GM19099 (cell line): Measurements from ENCODE around the gene CTNNA3.

Experiments used
- POLR2A ChIP-seq: IDR thresholded peaks from 3 replicates; pipeline ENCODE4 v1.6.1; 2011; ENCODE audit warnings: low read depth; ENCODE audit not compliant: insufficient read length; ENCODE audit errors: extremely low read depth

Gene CTNNA3

GRCh38 chr10:66843396-66843795, 852.6 kb downstream of the CTNNA3 start:
- no peak for TF ChIP-seq POLR2A

GRCh38 chr10:66842867-66843266, 853.1 kb downstream of the CTNNA3 start:
- no peak for TF ChIP-seq POLR2A

GRCh38 chr10:66842371-66842770, 853.6 kb downstream of the CTNNA3 start:
- no peak for TF ChIP-seq POLR2A

DNA sequence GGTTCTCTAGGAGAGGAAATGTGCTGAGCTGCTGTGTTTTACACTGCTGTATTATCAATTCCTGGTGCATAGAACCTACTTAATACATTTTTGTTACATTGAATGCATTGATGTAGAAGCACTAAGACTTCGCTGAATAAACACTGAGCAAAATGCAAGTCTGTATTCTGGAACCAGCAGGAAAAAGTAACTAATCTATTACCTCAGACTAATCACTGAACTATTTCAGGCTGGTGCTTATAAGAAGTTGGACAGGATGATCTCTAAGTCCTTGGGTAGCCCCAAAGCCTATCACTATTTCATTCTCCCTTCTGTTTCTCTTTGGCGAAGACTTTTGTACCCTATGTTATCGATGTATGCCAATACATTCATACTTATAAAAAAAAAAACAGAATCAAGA, 857.3 kb downstream of the CTNNA3 start:
- TF ChIP-seq POLR2A, result no peak

GRCh38 chr10:66837990-66838389, 858.0 kb downstream of the CTNNA3 start:
- no peak for TF ChIP-seq POLR2A

DNA sequence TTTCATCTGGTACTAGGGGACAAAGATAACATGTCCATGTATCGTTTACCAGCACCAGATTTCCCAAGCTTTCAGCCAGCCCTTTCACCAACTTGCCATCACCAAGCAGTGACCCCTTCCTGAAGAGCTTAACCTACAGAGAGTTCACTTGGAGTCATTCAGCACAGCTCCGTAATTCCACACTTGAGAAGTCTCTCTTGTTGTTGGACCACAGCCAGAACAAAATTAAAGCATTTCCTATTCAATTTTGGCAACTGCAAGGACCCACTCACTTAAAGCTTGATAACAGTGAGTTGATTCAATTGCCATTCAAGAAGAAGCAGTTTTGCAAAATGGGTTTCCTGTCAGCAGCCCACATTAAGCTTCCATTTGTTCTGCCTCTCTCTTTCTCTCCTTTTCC, 858.7 kb downstream of the CTNNA3 start:
- TF ChIP-seq POLR2A, result no peak

DNA sequence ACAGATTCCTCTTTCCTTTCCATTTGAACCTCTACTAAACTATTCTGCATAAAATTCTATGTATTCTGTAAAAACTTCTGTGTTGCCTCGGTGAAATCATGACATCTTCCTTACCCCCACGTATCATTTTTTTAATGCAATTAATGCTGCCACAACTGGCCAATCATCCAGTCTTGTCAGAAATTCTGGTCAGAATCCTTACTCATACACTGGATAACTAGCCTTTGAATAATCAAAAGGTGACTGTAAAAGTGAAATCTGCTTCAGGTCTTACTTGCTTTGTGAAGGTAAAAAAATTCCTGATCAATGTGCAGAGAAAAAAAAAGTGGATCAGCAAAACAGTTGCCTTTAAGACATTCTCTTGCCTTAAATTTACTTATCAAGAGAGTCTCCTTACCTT, 859.2 kb downstream of the CTNNA3 start:
- TF ChIP-seq POLR2A, result no peak

DNA sequence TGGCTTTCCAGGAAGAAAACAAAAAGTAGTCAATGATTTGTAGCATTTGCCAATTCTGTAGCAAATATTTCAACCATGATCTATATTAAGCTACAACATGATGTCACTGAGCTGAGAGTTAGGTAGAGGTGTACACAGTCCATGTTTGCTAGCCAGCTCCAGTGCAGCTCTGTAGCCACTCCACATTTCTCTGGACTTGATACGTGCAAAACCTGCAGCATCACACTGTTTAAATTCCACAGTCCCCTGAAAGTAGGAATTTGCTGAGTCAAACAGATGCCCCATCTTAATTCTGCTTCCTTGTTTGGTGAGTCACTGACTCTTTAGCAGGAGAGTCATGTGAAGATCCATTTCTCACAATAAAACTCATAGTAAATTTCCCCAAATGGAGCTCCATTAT, 859.9 kb downstream of the CTNNA3 start:
- no peak for TF ChIP-seq POLR2A

GRCh38 chr10:66835400-66835799, 860.6 kb downstream of the CTNNA3 start:
- no peak for TF ChIP-seq POLR2A

GRCh38 chr10:66834802-66835201, 861.2 kb downstream of the CTNNA3 start:
- no peak for TF ChIP-seq POLR2A

DNA sequence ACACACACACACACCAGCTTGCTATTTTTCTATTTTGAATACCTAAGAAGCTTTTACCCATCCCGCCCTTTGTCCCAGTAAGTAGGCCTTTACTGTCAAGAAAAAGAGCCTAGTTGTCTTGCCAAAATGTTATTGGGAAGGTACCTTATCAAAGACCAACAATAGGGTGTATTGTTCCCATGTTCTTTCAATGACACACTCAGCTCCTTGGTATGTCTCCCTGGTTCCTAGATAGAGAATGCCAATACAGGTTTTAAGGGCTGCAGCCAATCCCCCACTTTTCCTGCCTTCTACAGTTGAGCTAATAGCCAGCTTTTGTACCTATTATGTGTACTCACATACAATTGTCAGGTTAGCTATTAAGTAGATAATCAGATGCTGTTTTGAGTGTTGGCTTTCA, 862.1 kb downstream of the CTNNA3 start:
- TF ChIP-seq POLR2A, result no peak

DNA sequence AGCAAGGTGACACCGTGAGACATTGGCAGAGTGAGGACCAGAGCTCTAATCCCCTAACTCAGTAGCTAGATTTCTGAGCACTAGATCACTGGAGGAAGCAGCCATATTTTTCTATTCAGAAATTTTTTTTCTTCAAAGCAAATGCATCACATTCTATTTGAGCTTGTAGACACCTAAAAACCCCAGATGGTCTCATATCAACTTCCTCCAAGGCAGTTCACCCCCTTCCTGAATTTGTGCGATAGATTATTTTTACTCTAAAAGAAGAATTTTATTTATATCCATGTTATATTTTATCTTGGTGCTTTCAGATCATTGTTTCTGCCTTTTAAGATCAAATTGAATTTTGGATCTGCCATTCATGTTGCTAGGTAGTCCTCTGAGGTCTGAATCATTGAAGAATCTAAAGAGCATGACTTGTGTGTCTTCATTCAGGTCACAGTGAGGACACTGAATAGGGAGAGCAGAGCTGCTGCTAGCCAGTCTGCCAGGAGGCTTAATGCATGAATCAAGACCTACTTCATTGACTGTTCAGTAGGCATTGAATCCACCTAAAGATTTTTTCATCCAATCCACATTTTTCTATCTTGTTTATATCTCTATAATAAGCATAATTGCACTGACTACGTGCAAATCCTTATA, 863.1 kb downstream of the CTNNA3 start:
- TF ChIP-seq POLR2A, result no peak

DNA sequence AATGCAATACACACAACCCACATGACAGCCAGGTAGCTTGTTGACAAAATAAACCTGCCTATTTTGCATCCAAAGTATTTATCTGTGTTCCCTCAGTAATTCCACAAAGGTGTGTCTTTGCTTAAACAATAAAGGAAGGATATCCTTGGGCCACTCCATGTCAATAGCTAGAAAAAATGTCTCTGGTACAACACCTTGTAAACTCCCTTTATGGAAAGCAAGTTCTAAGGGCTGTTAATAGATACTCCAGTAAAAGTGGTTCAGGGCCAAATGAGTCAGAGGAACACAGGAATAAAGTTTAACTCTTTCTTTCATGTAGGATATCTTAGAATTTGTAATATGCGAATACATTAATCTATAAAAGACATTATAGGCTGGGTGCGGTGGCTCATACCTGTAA, 867.0 kb downstream of the CTNNA3 start:
- no peak for TF ChIP-seq POLR2A

DNA sequence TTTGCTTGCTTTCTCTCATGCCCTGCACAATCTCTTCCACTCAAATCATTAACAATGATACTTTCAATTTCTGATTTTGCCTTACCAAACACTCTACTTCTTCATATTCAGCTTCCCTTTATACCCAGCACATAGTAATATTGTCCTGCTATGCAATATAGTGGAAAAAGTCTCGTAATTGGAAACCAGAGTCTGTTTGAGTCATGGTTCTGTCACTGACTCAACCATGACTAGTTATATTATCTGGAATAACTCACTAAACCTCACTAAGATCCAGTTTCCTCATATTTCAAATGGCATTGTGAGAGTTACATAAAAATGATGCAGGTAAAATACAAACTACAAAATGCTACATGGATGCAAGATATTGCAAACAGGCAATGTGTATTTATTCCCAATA, 868.6 kb downstream of the CTNNA3 start:
- no peak for TF ChIP-seq POLR2A

DNA sequence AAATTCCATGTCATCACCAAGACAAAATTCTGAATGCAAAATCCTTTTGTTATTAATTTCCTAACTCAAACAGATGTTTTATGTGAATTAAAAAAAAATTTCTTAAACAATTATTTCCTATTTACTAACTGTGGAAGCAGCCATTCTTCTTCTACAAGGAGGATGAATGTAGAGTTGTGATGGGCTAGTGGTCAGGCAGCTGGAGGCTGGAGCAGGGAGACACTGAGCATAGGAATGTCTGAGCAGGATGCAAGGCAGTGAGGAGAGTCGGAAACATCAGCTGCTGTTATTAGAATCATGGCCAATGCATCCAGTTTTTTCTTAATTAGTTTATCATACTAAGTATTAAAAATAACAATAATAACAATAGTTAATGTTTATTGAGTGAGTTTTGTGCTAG, 872.7 kb downstream of the CTNNA3 start:
- TF ChIP-seq POLR2A, result no peak

- TF ChIP-seq POLR2A, result no peak
Measured at GRCh38 chr10:66822801-66823200, 873.2 kb downstream of the CTNNA3 start.

- TF ChIP-seq POLR2A, result no peak
Measured at GRCh38 chr10:66819691-66820090, 876.3 kb downstream of the CTNNA3 start.
